ENCODE results near the gene ATP6V0A1.

DNA sequence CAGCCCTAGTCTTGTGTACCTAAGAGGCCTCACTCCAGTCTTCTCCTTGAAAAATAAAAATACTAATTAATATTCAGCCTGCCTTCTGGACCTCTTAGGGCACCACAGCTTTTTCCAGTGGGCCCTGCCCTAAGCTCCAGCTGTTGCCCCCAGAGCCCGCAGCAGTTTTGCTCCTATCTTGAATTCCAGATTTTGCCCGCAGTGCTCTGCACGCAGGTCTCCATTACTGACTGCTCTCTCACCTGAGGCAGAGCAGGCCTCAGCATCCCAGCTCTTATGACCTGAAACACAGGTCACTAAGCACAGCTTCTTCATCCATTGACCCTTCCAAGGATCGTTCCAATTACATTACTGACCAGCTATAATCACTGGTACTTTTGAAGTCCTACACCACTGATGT is 49.0 kb downstream of the ATP6V0A1 start:
- TF ChIP-seq, protein P1, sequence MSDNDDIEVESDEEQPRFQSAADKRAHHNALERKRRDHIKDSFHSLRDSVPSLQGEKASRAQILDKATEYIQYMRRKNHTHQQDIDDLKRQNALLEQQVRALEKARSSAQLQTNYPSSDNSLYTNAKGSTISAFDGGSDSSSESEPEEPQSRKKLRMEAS (IDR thresholded peaks at IDR 0.05; ENCODE audit: low read depth, low read length), result no peak
- TF ChIP-seq POLR2A (IDR thresholded peaks at IDR 0.05; ENCODE audit: extremely low read depth, insufficient read length), result no peak

Data from NB4 (cell line).